DOHH2 (cell line): ENCODE results near the gene DCST1.

Source experiments
- H3F3A ChIP-seq: fragments of 200-600 bp; sonication (generic), shearing (Covaris generic); 2 replicates; pipeline ENCODE4 v1.6.0; 2016; ENCODE audit warnings: antibody characterized with exemption, mild to moderate bottlenecking; ENCODE audit not compliant: control insufficient read depth, insufficient read depth
- H3K27ac ChIP-seq: fragments of 200-600 bp; sonication (generic); 2 replicates; pipeline ENCODE4 v1.5.1; 2014; ENCODE audit warnings: low read depth, mild to moderate bottlenecking, low read length, moderate library complexity
- H3K27me3 ChIP-seq: fragments of 200-600 bp; sonication (generic); 2 replicates; pipeline ENCODE4 v1.6.1; 2014; ENCODE audit warnings: mild to moderate bottlenecking, low read length, mixed read lengths; ENCODE audit not compliant: control insufficient read depth
- H3K36me3 ChIP-seq: fragments of 200-600 bp; sonication (generic); 2 replicates; pipeline ENCODE4 v1.6.1; 2014; ENCODE audit warnings: mild to moderate bottlenecking, low read length, moderate library complexity, mixed read lengths; ENCODE audit not compliant: control insufficient read depth
- H3K4me1 ChIP-seq: fragments of 200-600 bp; sonication (generic); 2 replicates; pipeline ENCODE4 v1.6.1; 2014; ENCODE audit warnings: mild to moderate bottlenecking, low read length, mixed read lengths; ENCODE audit not compliant: control insufficient read depth
- H3K4me2 ChIP-seq: fragments of 200-600 bp; sonication (generic); 2 replicates; pipeline ENCODE4 v1.6.0; 2014; ENCODE audit warnings: mild to moderate bottlenecking, low read length, moderate library complexity
- H3K4me3 ChIP-seq: fragments of 200-600 bp; sonication (generic); 2 replicates; pipeline ENCODE4 v1.5.1; 2014; ENCODE audit warnings: mild to moderate bottlenecking, low read length, mixed read lengths
- H3K79me2 ChIP-seq: fragments of 200-600 bp; sonication (generic); 2 replicates; pipeline ENCODE4 v1.6.1; 2014; ENCODE audit warnings: mild to moderate bottlenecking, low read length, mixed read lengths; ENCODE audit not compliant: control insufficient read depth
- H3K9me2 ChIP-seq: fragments of 200-600 bp; sonication (generic); replicated peaks from 2 replicates; pipeline ENCODE4 v1.6.1; 2014; ENCODE audit warnings: mild to moderate bottlenecking, low read length, mixed read lengths; ENCODE audit not compliant: control insufficient read depth
- H3K9me3 ChIP-seq: fragments of 200-600 bp; sonication (generic); 2 replicates; pipeline ENCODE4 v1.6.1; 2014; ENCODE audit warnings: antibody characterized with exemption, low read length, mixed read lengths; ENCODE audit not compliant: control insufficient read depth, insufficient read depth
- H4K20me1 ChIP-seq: fragments of 200-600 bp; sonication (generic); 2 replicates; pipeline ENCODE4 v1.6.0; 2014; ENCODE audit warnings: low read depth, mild to moderate bottlenecking, antibody characterized with exemption, low read length, moderate library complexity; ENCODE audit not compliant: control insufficient read depth, insufficient read depth
- EZH2phosphoT487 ChIP-seq: fragments of 200-600 bp; sonication (generic); IDR thresholded peaks from 2 replicates; pipeline ENCODE4 v1.6.1; 2017; ENCODE audit warnings: borderline replicate concordance, mild to moderate bottlenecking, antibody characterized with exemption, low read length, moderate library complexity, mixed read lengths
- TF ChIP-seq, protein P1 (sequence below): fragments of 200-600 bp; sonication (generic); IDR thresholded peaks from one replicate; pipeline ENCODE4 v1.5.1; 2014; ENCODE audit warnings: antibody characterized with exemption, mild to moderate bottlenecking, low read depth, low read length; ENCODE audit not compliant: poor library complexity, severe bottlenecking

The DCST1 gene

DNA sequence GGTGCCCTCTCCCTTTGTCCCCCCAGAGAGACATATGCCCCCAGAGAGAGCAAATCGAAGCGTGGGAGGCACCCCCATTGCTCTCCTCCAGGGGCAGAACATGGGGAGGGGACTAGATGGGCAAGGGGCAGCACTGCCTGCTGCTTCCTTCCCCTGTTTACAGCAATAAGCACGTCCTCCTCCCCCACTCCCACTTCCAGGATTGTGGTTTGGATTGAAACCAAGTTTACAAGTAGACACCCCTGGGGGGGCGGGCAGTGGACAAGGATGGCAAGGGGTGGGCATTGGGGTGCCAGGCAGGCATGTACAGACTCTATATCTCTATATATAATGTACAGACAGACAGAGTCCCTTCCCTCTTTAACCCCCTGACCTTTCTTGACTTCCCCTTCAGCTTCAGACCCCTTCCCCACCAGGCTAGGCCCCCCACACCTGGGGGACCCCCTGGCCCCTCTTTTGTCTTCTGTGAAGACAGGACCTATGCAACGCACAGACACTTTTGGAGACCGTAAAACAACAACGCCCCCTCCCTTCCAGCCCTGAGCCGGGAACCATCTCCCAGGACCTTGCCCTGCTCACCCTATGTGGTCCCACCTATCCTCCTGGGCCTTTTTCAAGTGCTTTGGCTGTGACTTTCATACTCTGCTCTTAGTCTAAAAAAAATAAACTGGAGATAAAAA lies 53.4 kb downstream of the DCST1 start:
- no peak overlapping the region for H3K27ac ChIP-seq
- no peaks in the 10 kb centered on the region for H3K9me3 ChIP-seq
- H3K4me3 ChIP-seq = peak overlapping the region; percentile 87
- peak overlapping the region; percentile 96 for H3K4me2 ChIP-seq
- TF ChIP-seq EZH2phosphoT487 = no peak
- TF ChIP-seq, protein P1, sequence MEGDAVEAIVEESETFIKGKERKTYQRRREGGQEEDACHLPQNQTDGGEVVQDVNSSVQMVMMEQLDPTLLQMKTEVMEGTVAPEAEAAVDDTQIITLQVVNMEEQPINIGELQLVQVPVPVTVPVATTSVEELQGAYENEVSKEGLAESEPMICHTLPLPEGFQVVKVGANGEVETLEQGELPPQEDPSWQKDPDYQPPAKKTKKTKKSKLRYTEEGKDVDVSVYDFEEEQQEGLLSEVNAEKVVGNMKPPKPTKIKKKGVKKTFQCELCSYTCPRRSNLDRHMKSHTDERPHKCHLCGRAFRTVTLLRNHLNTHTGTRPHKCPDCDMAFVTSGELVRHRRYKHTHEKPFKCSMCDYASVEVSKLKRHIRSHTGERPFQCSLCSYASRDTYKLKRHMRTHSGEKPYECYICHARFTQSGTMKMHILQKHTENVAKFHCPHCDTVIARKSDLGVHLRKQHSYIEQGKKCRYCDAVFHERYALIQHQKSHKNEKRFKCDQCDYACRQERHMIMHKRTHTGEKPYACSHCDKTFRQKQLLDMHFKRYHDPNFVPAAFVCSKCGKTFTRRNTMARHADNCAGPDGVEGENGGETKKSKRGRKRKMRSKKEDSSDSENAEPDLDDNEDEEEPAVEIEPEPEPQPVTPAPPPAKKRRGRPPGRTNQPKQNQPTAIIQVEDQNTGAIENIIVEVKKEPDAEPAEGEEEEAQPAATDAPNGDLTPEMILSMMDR = peak; percentile 51
- H3K9me2 ChIP-seq = no peaks in the 10 kb centered on the region
- peaks cover 16% of the 10 kb centered on the region; the same call in 1 of the 2 replicates for H3F3A ChIP-seq
- H3K27me3 ChIP-seq = peaks cover 23% of the 10 kb centered on the region
- H3K36me3 ChIP-seq = no peaks in the 10 kb centered on the region
- H4K20me1 ChIP-seq = no peaks in the 10 kb centered on the region
- peaks cover 52% of the 10 kb centered on the region for H3K4me1 ChIP-seq
- H3K79me2 ChIP-seq = no peaks in the 10 kb centered on the region

DNA sequence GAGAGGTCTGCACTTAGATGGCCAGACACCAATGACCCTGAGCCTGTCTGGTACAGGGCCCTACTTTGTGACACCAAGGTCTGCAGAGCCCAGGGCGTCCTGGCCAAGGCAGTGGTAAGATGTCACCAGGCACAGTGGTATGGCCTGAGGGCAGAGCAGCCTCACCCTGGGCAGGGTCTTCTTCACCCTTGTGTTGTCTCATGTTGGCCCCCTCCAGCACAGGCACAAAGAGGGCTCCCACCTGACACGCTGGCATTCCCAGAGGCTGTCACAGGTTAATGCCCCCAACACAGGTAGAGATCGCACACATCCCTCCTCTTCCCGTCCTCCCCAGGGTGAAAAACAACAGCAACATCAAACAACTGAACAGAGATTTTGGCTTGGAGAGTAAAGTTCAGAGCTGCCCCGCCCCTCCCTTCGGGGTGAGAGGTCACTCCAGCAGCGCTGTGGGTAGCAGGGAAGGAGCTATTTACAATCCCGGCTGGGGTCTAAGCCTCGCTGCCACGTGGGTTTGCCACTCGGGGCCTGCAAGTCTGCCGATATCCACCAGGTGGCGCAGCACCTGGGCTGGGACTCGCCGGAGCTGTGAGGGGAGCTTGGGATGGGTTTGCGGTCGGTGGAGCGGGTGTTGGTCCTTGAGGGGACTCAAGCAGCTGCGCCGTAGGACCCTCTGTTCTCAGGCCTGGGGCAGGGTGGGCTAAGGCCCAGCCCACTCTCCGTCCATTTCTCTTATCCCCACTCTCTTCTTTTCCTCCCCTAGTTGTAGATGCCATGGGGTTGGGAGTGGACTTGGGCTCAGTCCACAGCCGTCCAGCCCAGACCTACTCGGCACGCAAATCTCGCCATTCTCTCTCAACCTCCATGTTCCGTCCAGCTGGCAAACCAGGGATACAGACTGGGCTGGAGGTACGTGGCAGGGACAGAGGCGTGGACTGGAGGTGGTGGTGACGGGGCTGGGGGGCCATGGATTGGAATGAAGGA lies 57.7 kb downstream of the DCST1 start:
- Histone ChIP-seq H3K79me2 (no peaks in the 10 kb centered on the region), H3F3A (peaks cover 8% of the 10 kb centered on the region; the same call in 1 of the 2 replicates), H3K9me3 (no peaks in the 10 kb centered on the region), H3K4me3 (no peak overlapping the region), H3K27me3 (peaks cover 21% of the 10 kb centered on the region), H3K4me1 (peaks cover 22% of the 10 kb centered on the region), H3K36me3 (no peaks in the 10 kb centered on the region), H4K20me1 (no peaks in the 10 kb centered on the region), H3K4me2 (peak overlapping the region; percentile 52), H3K27ac (no peak overlapping the region), H3K9me2 (no peaks in the 10 kb centered on the region)
- TF ChIP-seq EZH2phosphoT487 = no peak
- TF ChIP-seq, protein P1 = peak; percentile 97

DNA sequence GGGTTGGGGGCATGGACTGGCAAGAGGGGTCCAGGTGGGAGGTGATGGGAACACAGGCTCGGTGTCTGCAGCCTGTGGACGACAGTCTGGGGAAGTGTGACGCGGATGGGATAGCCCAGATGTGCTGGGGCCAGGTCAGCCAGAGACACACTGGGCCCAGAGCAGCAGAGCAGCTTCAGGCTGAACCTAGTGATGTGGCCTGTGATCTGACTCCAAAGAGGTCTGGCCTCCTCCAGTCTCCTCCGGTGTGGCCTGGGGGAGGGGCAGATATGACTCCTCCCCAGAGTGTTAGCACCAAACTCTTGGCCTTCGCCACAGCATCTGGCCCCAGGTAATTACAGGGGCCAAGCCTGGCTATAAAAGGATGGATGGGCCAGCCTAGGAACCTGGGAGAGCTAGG lies 58.5 kb downstream of the DCST1 start:
- Histone ChIP-seq H3K27ac (no peak overlapping the region), H4K20me1 (no peaks in the 10 kb centered on the region), H3K27me3 (peaks cover 22% of the 10 kb centered on the region), H3K4me2 (no peak overlapping the region), H3K9me2 (no peaks in the 10 kb centered on the region), H3K36me3 (no peaks in the 10 kb centered on the region), H3K9me3 (no peaks in the 10 kb centered on the region), H3K4me3 (no peak overlapping the region), H3K4me1 (peaks cover 14% of the 10 kb centered on the region), H3F3A (peaks cover 8% of the 10 kb centered on the region; the same call in 1 of the 2 replicates), H3K79me2 (no peaks in the 10 kb centered on the region)
- TF ChIP-seq, protein P1 = no peak
- no peak for TF ChIP-seq EZH2phosphoT487
